Karpas-422 (cell line): ENCODE results near the gene CFAP43. TPM values are rescaled to one million over a fixed set of nuclear protein-coding genes. Genes with fewer than 3 reads are reported as not detected.

ENCODE experiments used
- DNase-seq: peaks from one replicate; pipeline ENCODE4 v3.0.0-alpha.2; 2015
- H2AFZ ChIP-seq: fragments of 200-600 bp; sonication (generic); 2 replicates; pipeline ENCODE4 v1.6.1; 2014; ENCODE audit warnings: antibody characterized with exemption, low read length, mixed read lengths
- H3K27ac ChIP-seq: fragments of 200-600 bp; sonication (generic); 2 replicates; pipeline ENCODE4 v1.5.1; 2014; ENCODE audit warnings: mild to moderate bottlenecking, low read length, moderate library complexity
- H3K27me3 ChIP-seq: fragments of 200-600 bp; sonication (generic); 2 replicates; pipeline ENCODE4 v1.6.1; 2014; ENCODE audit warnings: low read length, mixed read lengths
- H3K36me3 ChIP-seq: fragments of 200-600 bp; sonication (generic); 2 replicates; pipeline ENCODE4 v1.6.1; 2014; ENCODE audit warnings: low read length, mixed read lengths; ENCODE audit not compliant: insufficient read depth
- H3K4me1 ChIP-seq: fragments of 200-600 bp; sonication (generic); 2 replicates; pipeline ENCODE4 v1.6.1; 2014; ENCODE audit warnings: mild to moderate bottlenecking, low read length, mixed read lengths
- H3K4me2 ChIP-seq: fragments of 200-600 bp; sonication (generic); 2 replicates; pipeline ENCODE4 v1.6.1; 2014; ENCODE audit warnings: low read length, low read depth, mild to moderate bottlenecking; ENCODE audit not compliant: poor library complexity, severe bottlenecking
- H3K4me3 ChIP-seq: fragments of 200-600 bp; sonication (generic); 2 replicates; pipeline ENCODE4 v1.5.1; 2014; ENCODE audit warnings: mild to moderate bottlenecking, antibody characterized with exemption, low read length, mixed read lengths
- H3K79me2 ChIP-seq: fragments of 200-600 bp; sonication (generic); 2 replicates; pipeline ENCODE4 v1.6.1; 2014; ENCODE audit warnings: mild to moderate bottlenecking, low read length, mixed read lengths
- H3K9ac ChIP-seq: fragments of 200-600 bp; sonication (generic); 2 replicates; pipeline ENCODE4 v1.6.0; 2014; ENCODE audit warnings: low read length
- H3K9me2 ChIP-seq: fragments of 200-600 bp; sonication (generic), shearing (Covaris generic); replicated peaks from 2 replicates; pipeline ENCODE4 v1.6.0; 2014; ENCODE audit warnings: mild to moderate bottlenecking, low read length, moderate library complexity; ENCODE audit not compliant: insufficient read depth
- H3K9me3 ChIP-seq: fragments of 300-700, 200-600 bp; sonication (generic); 2 replicates; pipeline ENCODE4 v1.6.1; 2014; ENCODE audit warnings: low read length, mixed read lengths
- H4K20me1 ChIP-seq: fragments of 200-600 bp; sonication (generic); 2 replicates; pipeline ENCODE4 v1.6.1; 2014; ENCODE audit warnings: mild to moderate bottlenecking, antibody characterized with exemption, low read length, low read depth; ENCODE audit not compliant: insufficient read depth
- total RNA-seq: library from RNA; depleted of rRNA; stranded (reverse); fragments of >200 nt; shearing (Covaris generic); gene quantifications from 2 replicates; pipeline ENCODE4 v1.2.3, GENCODE V29; 2014; ENCODE audit warnings: low replicate concordance

Gene CFAP43
- total RNA-seq, 1 experiment from 2014 or later, result 0.07 TPM

GRCh38 chr10:104138131-104138530 lies 94.0 kb downstream of the CFAP43 start:
- Histone ChIP-seq H3K9ac (no peak overlapping the region), H3K9me2 (no peaks in the 10 kb centered on the region), H3K4me2 (no peak overlapping the region), H3K9me3 (no peaks in the 10 kb centered on the region), H4K20me1 (no peaks in the 10 kb centered on the region), H3K79me2 (no peaks in the 10 kb centered on the region), H3K27ac (no peak overlapping the region), H3K36me3 (no peaks in the 10 kb centered on the region), H3K27me3 (no peaks in the 10 kb centered on the region), H3K4me1 (no peaks in the 10 kb centered on the region), H2AFZ (no peak overlapping the region), H3K4me3 (no peak overlapping the region)
- DNase-seq, result no peak

GRCh38 chr10:104130041-104130440 lies 102.1 kb downstream of the CFAP43 start:
- no peak for DNase-seq

DNA sequence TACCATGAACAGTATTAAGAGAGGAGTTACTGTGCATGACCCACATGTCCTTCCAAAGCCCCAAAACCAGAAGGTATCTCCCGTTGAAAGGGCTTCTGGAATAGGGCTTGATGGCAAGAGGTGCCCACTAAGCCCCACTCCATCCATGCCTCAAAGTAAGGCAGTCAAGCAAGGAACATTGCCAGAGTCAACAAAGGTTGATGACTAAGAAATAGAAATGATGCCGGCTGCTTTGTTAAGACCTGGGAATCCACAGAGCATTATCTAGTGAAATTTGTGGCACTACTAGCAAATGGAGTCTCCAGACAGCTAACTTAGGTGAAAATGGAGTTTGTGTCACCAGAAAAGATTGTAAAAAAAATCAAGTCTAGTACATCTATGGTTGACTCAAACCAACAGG lies 104.0 kb downstream of the CFAP43 start:
- Histone ChIP-seq H2AFZ (no peak overlapping the region), H3K36me3 (no peaks in the 10 kb centered on the region), H3K27me3 (no peaks in the 10 kb centered on the region), H3K79me2 (no peaks in the 10 kb centered on the region), H3K9ac (no peak overlapping the region), H3K27ac (no peak overlapping the region), H4K20me1 (no peaks in the 10 kb centered on the region), H3K9me3 (no peaks in the 10 kb centered on the region), H3K4me2 (no peak overlapping the region), H3K4me3 (no peak overlapping the region), H3K4me1 (peaks cover 7% of the 10 kb centered on the region), H3K9me2 (no peaks in the 10 kb centered on the region)
- no peak for DNase-seq

More at GRCh38 chr10:104130041-104130440, 102.1 kb downstream of the CFAP43 start:
- H4K20me1 ChIP-seq, result no peaks in the 10 kb centered on the region
- H3K27ac ChIP-seq, result no peak overlapping the region
- H3K4me2 ChIP-seq, result no peak overlapping the region
- no peaks in the 10 kb centered on the region for H3K9me2 ChIP-seq
- no peaks in the 10 kb centered on the region for H3K79me2 ChIP-seq
- no peak overlapping the region for H3K4me3 ChIP-seq
- no peak overlapping the region for H3K9ac ChIP-seq
- no peak overlapping the region for H2AFZ ChIP-seq
- no peaks in the 10 kb centered on the region for H3K9me3 ChIP-seq
- no peaks in the 10 kb centered on the region for H3K36me3 ChIP-seq
- H3K27me3 ChIP-seq, result no peaks in the 10 kb centered on the region
- no peaks in the 10 kb centered on the region for H3K4me1 ChIP-seq

DNA sequence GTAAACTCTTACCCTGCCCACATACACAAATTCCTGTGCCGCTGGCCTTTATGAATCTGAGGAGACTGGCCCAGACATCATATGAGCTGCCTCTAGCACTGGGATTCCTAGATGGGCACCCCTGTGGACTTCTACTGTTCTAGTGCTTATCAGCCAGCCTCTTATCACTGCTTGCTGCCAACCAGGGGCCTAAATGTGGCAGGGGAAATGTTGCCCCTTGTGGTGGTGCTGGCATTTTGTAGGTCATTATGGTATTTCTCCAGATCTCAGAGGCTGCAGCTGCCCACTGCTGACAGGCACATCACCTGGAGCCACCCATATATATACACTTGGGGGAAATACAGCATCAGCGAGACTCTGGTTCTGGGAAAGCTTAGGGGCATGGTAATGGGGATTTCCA lies 104.8 kb downstream of the CFAP43 start:
- H3K4me2 ChIP-seq, result no peak overlapping the region
- no peaks in the 10 kb centered on the region for H3K27me3 ChIP-seq
- H3K9me2 ChIP-seq, result no peaks in the 10 kb centered on the region
- no peaks in the 10 kb centered on the region for H4K20me1 ChIP-seq
- no peak overlapping the region for H3K4me3 ChIP-seq
- H3K36me3 ChIP-seq, result no peaks in the 10 kb centered on the region
- DNase-seq, result peak; percentile 69
- no peaks in the 10 kb centered on the region for H3K9me3 ChIP-seq
- H3K27ac ChIP-seq, result no peak overlapping the region
- no peak overlapping the region for H3K9ac ChIP-seq
- no peak overlapping the region for H2AFZ ChIP-seq
- peaks cover 15% of the 10 kb centered on the region for H3K4me1 ChIP-seq
- H3K79me2 ChIP-seq, result no peaks in the 10 kb centered on the region; the same call in 1 of the 2 replicates

- Histone ChIP-seq H3K4me2 (peak overlapping the region; percentile 89), H3K27me3 (no peaks in the 10 kb centered on the region), H2AFZ (0 out of 2 replicates have a peak overlapping the region, but pooled peaks have one; percentile 40), H3K4me3 (peak overlapping the region; percentile 73; the same call in 1 of the 2 replicates), H3K4me1 (peaks cover 23% of the 10 kb centered on the region), H3K9me2 (no peaks in the 10 kb centered on the region), H4K20me1 (no peaks in the 10 kb centered on the region), H3K36me3 (no peaks in the 10 kb centered on the region), H3K9ac (peak overlapping the region; percentile 76; the same call in 1 of the 2 replicates), H3K9me3 (no peaks in the 10 kb centered on the region), H3K79me2 (no peaks in the 10 kb centered on the region; the same call in 1 of the 2 replicates), H3K27ac (no peak overlapping the region)
- peak; percentile 54 for DNase-seq
Observed at GRCh38 chr10:104123397-104123796, 108.8 kb downstream of the CFAP43 start.

- Histone ChIP-seq H3K27me3 (no peaks in the 10 kb centered on the region), H3K79me2 (no peaks in the 10 kb centered on the region; the same call in 1 of the 2 replicates), H4K20me1 (no peaks in the 10 kb centered on the region), H3K9me2 (no peaks in the 10 kb centered on the region), H3K4me3 (peak overlapping the region; percentile 73), H2AFZ (peak overlapping the region; percentile 34; the same call in 1 of the 2 replicates), H3K9ac (peak overlapping the region; percentile 76), H3K36me3 (no peaks in the 10 kb centered on the region), H3K9me3 (no peaks in the 10 kb centered on the region), H3K27ac (peak overlapping the region; percentile 27; the same call in 1 of the 2 replicates), H3K4me1 (peaks cover 23% of the 10 kb centered on the region), H3K4me2 (peak overlapping the region; percentile 89)
- peak; percentile 65 for DNase-seq
Observed at GRCh38 chr10:104122225-104123107, 109.7 kb downstream of the CFAP43 start.

DNA sequence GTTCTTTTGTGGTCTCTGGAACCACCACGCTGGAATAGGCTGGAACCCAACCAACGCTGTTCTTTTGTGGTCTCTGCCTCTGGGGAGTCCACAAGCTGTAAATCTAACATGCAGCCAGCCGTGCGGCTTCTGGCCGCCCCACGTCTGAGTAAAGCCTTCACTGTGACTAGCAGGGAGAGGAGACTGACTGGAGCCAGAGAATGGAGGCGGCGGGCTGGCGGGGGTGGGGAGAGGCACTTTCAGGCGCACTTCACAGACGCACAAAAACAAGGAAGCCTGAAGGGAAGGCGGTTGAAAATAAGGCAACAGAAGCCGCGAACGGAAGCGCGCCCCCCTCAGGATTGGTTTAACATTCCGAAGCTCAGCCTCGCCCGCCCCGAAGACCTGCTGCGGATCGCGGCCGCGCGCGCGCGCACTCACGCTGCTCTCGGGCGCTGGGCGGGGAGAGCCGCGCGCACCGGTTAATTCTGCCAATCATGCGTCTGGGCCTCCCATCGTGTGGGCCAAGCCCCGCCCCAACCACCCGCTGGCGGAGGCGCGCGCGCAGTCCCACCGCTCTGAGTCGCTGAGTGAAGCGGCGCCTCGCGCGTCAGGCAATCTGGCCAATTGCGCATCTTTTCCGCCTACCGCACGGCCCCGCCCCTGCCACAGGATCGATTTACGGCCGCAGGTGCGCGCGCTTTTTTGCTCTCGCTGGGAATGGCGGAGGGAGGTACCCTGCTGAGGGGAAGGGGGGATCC lies 110.5 kb downstream of the CFAP43 start, which contains the start of gene SFR1:
Gene SFR1 (plus strand): TSS at position 687 of the 740 bp plus-strand sequence. CDS start 13 bp downstream, at position 700.
- no peaks in the 10 kb centered on the region for H3K9me2 ChIP-seq
- H4K20me1 ChIP-seq, result no peaks in the 10 kb centered on the region
- H3K4me1 ChIP-seq, result peaks cover 23% of the 10 kb centered on the region
- no peaks in the 10 kb centered on the region for H3K9me3 ChIP-seq
- peak within 1 kb of the TSS; percentile 94 for H2AFZ ChIP-seq
- no peaks in the 10 kb centered on the region for H3K36me3 ChIP-seq
- peak within 1 kb of the TSS; percentile 90 for H3K4me2 ChIP-seq
- H3K9ac ChIP-seq, result peak within 1 kb of the TSS; percentile 76
- H3K79me2 ChIP-seq, result no peaks in the 10 kb centered on the region; the same call in 1 of the 2 replicates
- peak; percentile 99 for DNase-seq
- peak within 1 kb of the TSS; percentile 64 for H3K27ac ChIP-seq
- no peaks in the 10 kb centered on the region for H3K27me3 ChIP-seq
- H3K4me3 ChIP-seq, result peak within 1 kb of the TSS; percentile 73
